Lower lobe of right lung (tissue), 2 donors: Measurements from ENCODE around the gene PIK3C3. TPM values are rescaled to one million over a fixed set of nuclear protein-coding genes. Genes with fewer than 3 reads are reported as not detected.

ENCODE experiments used
- ATAC-seq, 2 donors: fragments of 200-7000 bp; cut with Tn5 transposase; one replicate each; pipeline ENCODE4 v1.9.1; 2020 to 2022; ENCODE audit warnings: mild to moderate bottlenecking in 2 of 2, moderate library complexity in 2 of 2
- DNase-seq: peaks from one replicate; pipeline ENCODE4 v3.0.0-alpha.2; 2020
- H3K27ac ChIP-seq: fragments of 200-600 bp; one replicate; pipeline ENCODE4 v1.8.0; 2022
- H3K27me3 ChIP-seq: fragments of 200-600 bp; one replicate; pipeline ENCODE4 v1.8.0; 2022; ENCODE audit warnings: low read depth
- H3K36me3 ChIP-seq: fragments of 200-600 bp; one replicate; pipeline ENCODE4 v1.8.0; 2022; ENCODE audit warnings: mild to moderate bottlenecking
- H3K4me1 ChIP-seq: fragments of 200-600 bp; one replicate; pipeline ENCODE4 v1.8.0; 2022
- H3K4me3 ChIP-seq: fragments of 200-600 bp; one replicate; pipeline ENCODE4 v1.8.0; 2022; ENCODE audit warnings: mild to moderate bottlenecking
- H3K9me3 ChIP-seq: fragments of 200-600 bp; one replicate; pipeline ENCODE4 v1.8.0; 2022
- CTCF ChIP-seq: fragments of 200-600 bp; IDR thresholded peaks from one replicate; pipeline ENCODE4 v1.8.0; 2022; ENCODE audit warnings: antibody characterized with exemption, mild to moderate bottlenecking
- intact Hi-C: fragments of 100-400 bp; cut with DNase I; formaldehyde crosslinking; loops from one replicate; pipeline ENCODE4 v1.11.0; 2022
- total RNA-seq: library from RNA; stranded (reverse); fragmentation: NEBNext Ultra II Directional; extraction: Animal tissue kit (Norgen Biotek cat#: 25700); gene quantifications from one replicate; pipeline ENCODE4 v1.2.1, GENCODE V29; 2021
- donor health status: DM: no; HTN: yes; CAD: no; lungs with severe emphysema.

PIK3C3 gene
- total RNA-seq, 1 donor from 2014 or later, result 51.2 TPM

GRCh38 chr18:41942254-41942653 is 12.8 kb upstream of the PIK3C3 start:
- Histone ChIP-seq H3K27me3 (peaks cover 4% of the 10 kb centered on the region), H3K4me3 (no peak overlapping the region), H3K27ac (no peak overlapping the region), H3K4me1 (no peaks in the 10 kb centered on the region), H3K9me3 (no peaks in the 10 kb centered on the region), H3K36me3 (no peaks in the 10 kb centered on the region)
- ATAC-seq (no peak), DNase-seq (no peak)
- intact Hi-C loops, result no loop called here
- no peak for TF ChIP-seq CTCF

DNA sequence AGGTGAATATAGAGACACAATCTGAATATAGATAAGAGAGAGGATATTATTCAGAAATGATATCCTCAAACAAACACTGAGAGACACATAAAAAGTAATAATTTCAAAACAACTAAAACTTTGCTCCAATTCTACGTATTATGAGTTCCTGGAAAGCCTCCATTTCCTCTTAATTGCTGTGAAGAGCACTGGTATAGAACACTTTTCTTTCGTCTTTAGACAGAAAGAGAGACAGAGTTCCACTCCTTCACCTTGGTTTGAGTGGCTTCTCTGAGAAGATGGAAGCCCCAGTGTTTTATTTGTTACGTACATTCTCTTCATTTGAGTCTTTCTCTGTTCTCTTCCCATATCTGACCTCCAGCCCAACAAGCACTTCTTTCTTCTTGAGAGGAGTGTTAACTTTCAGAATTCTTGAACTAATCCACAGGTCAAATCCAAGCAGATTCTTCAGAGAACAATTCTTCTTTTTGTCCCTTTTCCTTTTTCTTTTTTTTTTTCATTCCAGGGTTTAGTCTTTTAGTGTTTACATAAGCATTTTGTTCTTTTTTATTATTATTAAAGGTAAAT is 6.4 kb upstream of the PIK3C3 start:
- H3K4me3 ChIP-seq, result no peak overlapping the region
- DNase-seq, result no peak
- peaks cover 4% of the 10 kb centered on the region for H3K27me3 ChIP-seq
- no peak for ATAC-seq
- no peaks in the 10 kb centered on the region for H3K36me3 ChIP-seq
- no peaks in the 10 kb centered on the region for H3K9me3 ChIP-seq
- no peak overlapping the region for H3K27ac ChIP-seq
- intact Hi-C loops, result no loop called here
- H3K4me1 ChIP-seq, result no peaks in the 10 kb centered on the region
- TF ChIP-seq CTCF, result no peak

DNA sequence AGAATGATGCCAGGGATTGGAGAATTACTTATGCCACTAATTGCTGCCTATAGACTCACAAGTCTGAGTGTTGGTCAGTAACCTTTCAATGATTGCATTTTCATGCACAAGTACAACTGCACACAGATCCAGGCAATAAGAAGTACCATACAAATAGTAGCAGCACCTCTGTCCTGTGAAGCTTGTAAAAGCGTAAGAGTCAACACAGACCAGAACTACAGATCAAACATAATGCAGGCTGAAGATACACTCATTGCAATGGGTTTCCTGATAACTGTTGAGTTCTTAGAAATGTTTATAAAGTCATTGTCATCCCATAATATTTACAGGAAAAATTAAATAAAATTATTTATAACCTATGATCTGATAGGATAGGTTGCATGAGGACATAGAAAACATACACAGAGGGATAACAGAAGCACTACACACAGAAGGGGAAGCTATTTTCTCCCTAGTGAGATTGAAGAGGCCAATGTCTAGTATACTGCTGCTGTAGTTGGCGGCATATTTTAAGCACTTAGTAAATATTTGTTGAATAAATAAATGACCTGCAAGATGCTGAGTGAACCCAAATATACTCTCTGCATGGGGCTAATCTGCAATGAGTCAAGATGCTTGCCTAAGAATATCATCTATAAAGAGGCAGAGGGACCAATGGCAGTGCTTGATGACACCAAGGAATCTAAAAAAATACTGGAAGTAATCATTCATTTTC is 5.7 kb upstream of the PIK3C3 start:
- DNase-seq, result no peak
- intact Hi-C loops, result no loop called here
- H3K27ac ChIP-seq, result no peak overlapping the region
- no peak for ATAC-seq
- no peak for TF ChIP-seq CTCF
- no peaks in the 10 kb centered on the region for H3K4me1 ChIP-seq
- no peaks in the 10 kb centered on the region for H3K9me3 ChIP-seq
- H3K27me3 ChIP-seq, result peaks cover 2% of the 10 kb centered on the region
- no peak overlapping the region for H3K4me3 ChIP-seq
- H3K36me3 ChIP-seq, result no peaks in the 10 kb centered on the region

DNA sequence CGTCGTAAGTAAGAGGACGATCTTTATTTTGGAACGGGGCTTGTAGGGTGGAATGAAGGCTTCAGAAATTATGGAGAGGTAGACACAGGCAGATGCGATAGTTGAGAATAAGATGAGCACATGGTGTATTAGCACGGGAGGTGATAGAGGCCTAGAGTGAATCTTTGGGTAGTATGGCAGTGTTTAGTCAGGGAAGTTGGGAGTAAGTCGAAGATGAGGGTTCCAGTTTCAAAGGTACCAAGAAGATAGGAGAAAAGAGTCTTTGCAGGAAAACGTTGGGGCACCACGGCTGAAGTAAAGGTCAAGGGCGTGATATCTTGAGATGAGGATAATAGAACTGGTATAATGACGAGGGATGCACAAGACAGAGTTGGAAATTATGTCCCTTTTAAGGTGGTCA is 654 bp downstream of the PIK3C3 start:
- Histone ChIP-seq H3K4me1 (peaks cover 29% of the 10 kb centered on the region), H3K27me3 (no peaks in the 10 kb centered on the region), H3K4me3 (peak overlapping the region; percentile 76), H3K36me3 (peaks cover 26% of the 10 kb centered on the region), H3K9me3 (no peaks in the 10 kb centered on the region), H3K27ac (peak overlapping the region; percentile 81)
- intact Hi-C loops, result no loop called here
- TF ChIP-seq CTCF, result no peak
- ATAC-seq (peak in 1 of 2 donors; percentile 7), DNase-seq (no peak)

DNA sequence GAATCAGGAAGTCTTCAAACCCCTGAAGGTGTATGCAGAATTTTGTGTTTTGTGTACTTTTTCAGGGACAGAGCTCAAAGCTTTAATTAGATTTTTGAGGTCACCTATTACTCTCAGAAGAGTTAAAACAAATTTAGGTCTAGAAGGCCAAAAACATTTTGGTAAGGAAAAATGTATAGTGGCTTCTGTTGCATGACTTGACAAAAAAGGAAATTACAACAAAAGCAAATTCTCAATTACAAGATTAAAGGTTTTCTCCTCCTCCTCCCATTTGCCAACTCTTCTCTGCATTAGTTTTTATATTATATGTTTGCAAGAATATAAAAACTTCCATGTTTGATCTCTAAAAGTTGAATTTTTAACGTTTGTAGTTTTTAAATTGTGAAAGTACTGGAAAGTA is 4.0 kb downstream of the PIK3C3 start:
- intact Hi-C loops, result no loop called here
- Histone ChIP-seq H3K4me3 (no peak overlapping the region), H3K9me3 (no peaks in the 10 kb centered on the region), H3K27me3 (no peaks in the 10 kb centered on the region), H3K36me3 (peaks cover 48% of the 10 kb centered on the region), H3K4me1 (peaks cover 29% of the 10 kb centered on the region), H3K27ac (no peak overlapping the region)
- DNase-seq (no peak), ATAC-seq (no peak)
- TF ChIP-seq CTCF, result no peak
